Brain pericyte (primary cell): ENCODE data around the gene TOX3.

ENCODE experiments used
- DNase-seq: peaks from one replicate; pipeline ENCODE4 v3.0.0-alpha.2; 2012; ENCODE audit warnings: low read depth, low spot score

TOX3 gene

GRCh38 chr16:52492789-52493357, 54.1 kb downstream of the TOX3 start:
- no peak for DNase-seq

GRCh38 chr16:52491216-52491615, 55.7 kb downstream of the TOX3 start:
- no peak for DNase-seq

DNA sequence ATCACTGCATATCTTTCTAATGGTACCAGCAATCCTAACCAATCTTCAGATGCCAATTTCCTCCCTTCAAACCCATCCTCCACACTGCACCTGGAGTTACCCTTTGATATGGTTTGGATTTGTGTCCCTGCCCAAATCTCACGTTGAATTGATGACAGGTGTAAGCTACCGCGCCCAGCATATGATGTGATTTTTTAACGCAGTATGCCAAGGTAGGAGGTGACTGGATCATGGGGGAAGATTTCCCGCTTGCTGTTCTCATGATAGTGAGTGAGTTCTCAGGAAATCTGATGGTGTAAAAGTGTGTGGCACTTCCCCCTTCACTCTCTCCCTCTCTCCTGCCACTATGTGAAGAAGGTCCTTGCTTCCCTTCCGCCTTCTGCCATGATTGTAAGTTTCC, 57.0 kb downstream of the TOX3 start:
- DNase-seq: no peak

GRCh38 chr16:52488837-52489289, 58.1 kb downstream of the TOX3 start:
- DNase-seq: no peak

DNA sequence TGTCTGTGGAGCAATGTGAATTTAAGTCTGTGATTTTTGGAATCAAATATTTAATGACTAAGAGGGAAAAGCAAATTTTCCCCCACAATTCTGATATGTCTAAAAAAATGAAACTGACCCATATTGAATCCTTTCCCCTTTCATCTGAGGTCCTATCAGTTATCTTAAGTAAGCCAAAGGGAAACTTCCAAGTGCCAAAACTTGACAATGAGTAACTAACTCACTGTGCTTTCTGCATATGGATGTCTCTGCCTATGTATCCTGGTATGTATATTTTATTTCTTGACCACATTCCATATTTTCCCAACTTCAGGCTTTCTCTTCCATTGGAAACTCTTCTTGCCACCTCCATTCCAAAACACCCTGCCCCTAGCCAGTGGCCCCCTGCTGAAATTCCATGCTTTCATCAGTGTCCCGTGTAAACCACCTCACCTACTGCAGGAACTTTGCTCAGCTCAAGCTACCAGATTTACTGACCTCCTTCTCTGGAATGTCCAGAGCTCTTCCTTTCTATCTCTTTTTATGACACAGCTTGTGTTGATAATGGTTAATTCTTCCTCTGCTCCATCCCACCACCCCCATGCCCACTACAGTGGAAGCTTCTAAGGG, 59.0 kb downstream of the TOX3 start:
- no peak for DNase-seq

DNA sequence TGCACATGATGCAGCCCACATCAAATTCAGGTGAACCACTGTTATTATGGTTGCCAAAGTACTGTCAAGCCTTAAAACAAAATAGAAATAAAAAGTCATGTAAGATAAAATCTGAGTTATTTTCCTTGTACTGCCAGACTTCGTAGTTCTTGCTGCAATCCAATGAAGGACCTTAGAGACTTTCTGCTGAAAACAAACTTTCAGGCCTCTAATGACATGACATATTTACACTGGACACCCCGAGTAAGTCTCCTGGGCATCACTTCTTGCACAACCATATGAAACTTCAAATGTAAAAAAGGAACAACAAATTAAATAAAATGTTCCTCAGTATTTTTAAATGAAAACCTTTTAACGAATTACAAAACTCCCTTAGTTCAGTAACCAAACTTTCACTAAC, 66.7 kb downstream of the TOX3 start:
- DNase-seq: no peak

- no peak for DNase-seq
Measured at GRCh38 chr16:52476111-52476510, 70.8 kb downstream of the TOX3 start.

DNA sequence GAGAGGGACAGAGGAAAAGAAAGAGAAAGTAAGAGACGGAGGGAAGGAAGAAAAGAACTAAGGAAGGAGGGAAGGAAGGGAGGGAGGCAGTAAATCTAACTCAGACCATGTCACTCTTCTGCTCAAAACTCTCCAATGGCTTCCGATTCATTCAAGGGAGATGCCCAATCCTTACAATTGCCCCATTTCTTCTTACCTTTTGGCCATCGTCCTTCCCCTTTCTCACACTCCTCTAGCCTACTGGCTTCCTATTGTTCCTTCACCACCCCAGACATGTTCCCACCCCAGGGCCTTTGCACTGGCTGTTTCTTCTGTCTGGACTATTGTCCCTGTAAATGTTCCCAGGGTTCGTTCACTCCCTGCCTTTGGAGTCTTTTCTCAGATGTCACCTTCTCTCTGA, 72.3 kb downstream of the TOX3 start:
- DNase-seq: no peak

GRCh38 chr16:52473096-52473495, 73.8 kb downstream of the TOX3 start:
- DNase-seq: no peak

- no peak for DNase-seq
Measured at GRCh38 chr16:52471650-52472370, 75.1 kb downstream of the TOX3 start.

GRCh38 chr16:52470585-52470984, 76.4 kb downstream of the TOX3 start:
- DNase-seq: no peak

GRCh38 chr16:52469775-52470174, 77.2 kb downstream of the TOX3 start:
- no peak for DNase-seq

DNA sequence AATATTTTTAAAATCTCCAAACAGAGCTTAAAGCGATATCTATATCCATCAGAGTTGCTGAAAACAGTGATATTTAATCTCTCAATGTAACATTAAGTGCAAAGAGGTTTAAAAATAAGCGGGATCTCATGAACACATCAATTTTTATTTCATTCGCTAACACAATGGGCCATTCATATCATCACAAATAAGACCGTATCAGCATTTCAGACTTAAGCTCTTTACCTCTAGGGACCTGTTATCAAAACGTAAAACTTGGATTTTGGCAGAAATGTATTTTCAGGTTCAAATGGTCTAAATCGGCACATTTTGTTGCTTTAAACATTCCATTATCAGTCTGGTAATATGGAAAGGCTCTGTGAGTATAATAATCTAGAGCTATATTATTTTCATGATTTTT, 77.9 kb downstream of the TOX3 start:
- DNase-seq: no peak

DNA sequence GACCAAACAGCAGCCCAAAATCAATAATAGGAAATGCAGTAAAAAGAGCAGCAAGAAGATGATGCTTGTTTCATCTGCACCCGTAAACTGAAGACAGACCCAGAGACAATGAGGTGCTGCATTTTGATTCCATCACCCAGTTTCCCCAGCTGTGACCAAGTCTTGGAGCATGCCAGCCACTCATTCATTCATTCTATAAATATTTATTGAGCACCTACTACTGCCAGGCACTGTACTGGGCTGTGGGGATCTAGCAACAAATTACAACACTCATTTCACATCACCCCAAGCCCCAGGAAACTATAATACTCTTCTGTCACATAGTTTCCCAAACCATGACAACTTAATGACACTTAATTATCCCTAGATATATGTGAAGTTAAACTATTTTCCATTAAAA, 79.2 kb downstream of the TOX3 start:
- no peak for DNase-seq

- DNase-seq: no peak
Measured at GRCh38 chr16:52466994-52467393, 79.9 kb downstream of the TOX3 start.

- DNase-seq: no peak
Measured at GRCh38 chr16:52465711-52466267, 81.2 kb downstream of the TOX3 start.

DNA sequence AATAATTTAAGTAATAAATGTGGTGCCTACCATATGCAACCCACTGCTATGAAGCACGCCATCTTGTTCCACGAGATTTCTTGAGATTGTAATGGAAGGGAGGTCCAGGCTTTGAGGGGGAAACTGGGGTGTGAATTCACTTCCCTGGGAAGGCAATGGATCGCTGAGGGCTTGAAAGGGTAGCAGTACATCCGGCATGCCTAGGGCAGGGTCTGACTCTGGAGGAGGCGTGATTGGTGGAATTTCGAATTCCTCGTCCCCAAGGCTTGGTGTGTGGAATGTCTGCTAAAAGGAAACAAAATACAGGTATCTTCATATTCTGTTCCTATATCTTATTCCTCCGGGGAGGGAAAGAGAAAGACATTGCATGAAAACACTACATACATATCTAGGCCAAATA, 83.0 kb downstream of the TOX3 start:
- DNase-seq: no peak

DNA sequence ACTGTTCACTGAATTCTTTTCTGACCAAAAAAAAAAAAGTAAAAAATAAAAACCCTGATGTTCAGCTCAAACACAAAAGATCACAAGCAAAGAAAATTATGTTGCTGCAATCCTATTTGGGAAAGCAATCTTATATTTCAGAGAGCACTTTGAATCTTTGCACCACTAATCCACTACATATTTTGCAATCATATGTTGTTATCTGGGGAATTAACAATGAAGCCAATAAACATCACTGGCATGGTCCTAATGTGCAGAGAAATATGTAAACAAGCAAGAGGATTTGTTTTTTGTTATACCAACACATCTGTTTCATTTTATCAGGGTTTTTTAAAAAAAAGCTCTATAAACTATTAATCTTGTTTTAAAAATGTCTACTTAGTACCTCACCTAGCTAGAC, 84.1 kb downstream of the TOX3 start:
- no peak for DNase-seq

- no peak for DNase-seq
Measured at GRCh38 chr16:52460639-52461178, 86.2 kb downstream of the TOX3 start.

DNA sequence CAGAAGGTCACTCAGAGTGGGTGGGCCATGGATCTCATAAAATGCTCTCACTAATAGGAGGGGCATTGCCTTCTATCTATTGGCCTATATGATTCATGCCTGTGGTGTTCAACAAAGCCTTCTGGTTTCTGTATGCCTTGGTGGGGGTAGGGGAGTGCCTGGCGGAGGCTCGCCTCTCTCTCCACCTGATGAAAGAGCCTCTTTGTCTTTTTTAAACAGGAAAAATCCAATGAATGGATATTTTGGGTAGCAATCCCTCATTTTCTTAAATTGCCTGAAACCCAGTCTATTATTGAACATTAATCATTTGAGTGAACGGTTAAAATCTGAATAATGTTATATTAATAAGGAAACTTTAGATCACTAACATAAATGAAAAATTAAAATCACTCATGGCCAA, 90.6 kb downstream of the TOX3 start:
- no peak for DNase-seq

DNA sequence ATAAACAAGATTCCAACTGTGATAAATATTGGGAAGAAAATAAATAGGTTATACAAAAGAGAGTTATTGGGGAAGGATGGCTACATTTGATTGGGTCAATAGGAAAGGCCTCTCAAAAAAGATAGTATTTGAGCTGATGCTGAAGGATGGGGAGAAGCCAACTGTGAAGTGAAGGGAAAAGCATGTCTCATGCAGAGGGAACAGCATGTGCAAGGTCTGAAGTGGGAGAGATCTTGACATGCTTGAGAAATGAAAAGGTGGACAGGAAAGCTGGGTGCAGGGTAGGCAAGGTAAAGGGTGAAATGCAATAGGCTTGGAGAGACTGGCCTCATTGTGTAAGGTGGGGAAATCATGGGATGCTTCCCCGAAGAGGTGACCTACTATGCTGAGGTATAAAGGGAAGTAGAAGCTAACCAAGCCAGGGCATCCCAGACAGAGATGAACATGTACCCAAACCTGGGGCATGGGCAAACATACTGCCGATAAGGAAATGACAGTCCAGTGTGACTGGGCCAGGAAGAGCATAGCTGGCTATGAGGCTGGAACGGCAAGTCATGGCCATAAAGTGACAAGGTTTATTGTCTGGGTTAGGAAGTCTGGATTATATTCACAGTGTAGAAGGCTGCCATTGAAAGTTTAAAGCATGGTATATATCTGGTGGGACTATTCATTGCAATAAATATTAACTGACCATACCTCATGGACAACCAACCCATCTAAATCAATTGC, 91.2 kb downstream of the TOX3 start:
- DNase-seq: no peak

DNA sequence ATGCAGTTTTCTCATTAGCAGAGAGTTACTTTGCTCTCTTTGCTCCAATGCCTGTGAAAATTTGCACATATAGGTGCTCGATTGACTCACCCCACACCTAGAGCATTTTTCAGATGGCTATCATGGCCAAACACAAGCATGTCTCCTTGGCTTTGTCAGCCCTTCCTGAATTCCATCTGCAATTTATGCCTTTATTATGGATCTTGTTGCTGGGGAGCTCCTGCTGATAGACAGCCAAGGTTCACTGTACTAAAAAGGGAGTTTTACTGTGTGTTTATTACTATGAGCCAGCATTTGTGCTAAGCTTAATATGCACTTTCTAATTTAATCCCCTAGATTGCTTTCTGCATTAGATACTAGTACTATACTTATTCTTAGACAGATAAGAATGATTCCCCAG, 93.3 kb downstream of the TOX3 start:
- no peak for DNase-seq
